Endothelial cell of umbilical vein (primary cell): ENCODE results near the gene TTLL9. TPM values are rescaled to one million over a fixed set of nuclear protein-coding genes. Genes with fewer than 3 reads are reported as not detected.
A peak's percentile ranks its signal among the peaks of the same experiment; 100 is the strongest.

Experiments used
- BruUV-seq: library from RNA; stranded (reverse); fragments of 400-500 nt; replicated peaks from 2 replicates; lab custom pipeline; 2021; lab: Mats Ljungman, UMichigan
- CTCF ChIA-PET: fragments of 300-600, 350-600 bp; sonication (Branson Sonifier 250); formaldehyde crosslinking; loops from one replicate; lab custom pipeline; 2021; ENCODE audit warnings: antibody characterized with exemption, inconsistent platforms; lab: Charles Lee
- POLR2A ChIA-PET: fragments of 300-600, 350-600 bp; sonication (Branson Sonifier 250); formaldehyde crosslinking; loops from one replicate; lab custom pipeline; 2021; ENCODE audit warnings: antibody characterized with exemption, inconsistent platforms; lab: Charles Lee
- DNase-seq: peaks from one replicate; pipeline ENCODE4 v3.0.0-alpha.2; 2011; ENCODE audit warnings: low read depth, low spot score
- FAIRE-seq: peaks from 2 replicates; lab custom pipeline; 2011; peaks lifted over from hg19 to GRCh38; lab: Jason Lieb, UNC
- H2AFZ ChIP-seq: 2 replicates; pipeline ENCODE4 v1.6.0; 2012; ENCODE audit warnings: low read depth, low read length, control low read depth, inconsistent platforms
- H3K27ac ChIP-seq: 2 replicates; pipeline ENCODE4 v1.5.1; 2011; ENCODE audit warnings: low read depth, mild to moderate bottlenecking, control low read depth, low read length, moderate library complexity; ENCODE audit not compliant: insufficient read depth
- H3K27me3 ChIP-seq, 2 experiments: 2 replicates each; pipeline versions ENCODE4 v1.6.0 to v1.6.1; 2011; ENCODE audit warnings: low read length in 2 of 2, mixed read lengths in 1 of 2; ENCODE audit not compliant: control insufficient read depth in 2 of 2, insufficient read depth in 2 of 2
- H3K36me3 ChIP-seq, 2 experiments: 2 replicates in 1 of 2; 3 replicates in 1 of 2; pipeline ENCODE4 v1.5.1; 2011; ENCODE audit warnings: low read length in 2 of 2, mild to moderate bottlenecking in 1 of 2, moderate library complexity in 1 of 2; ENCODE audit not compliant: control insufficient read depth in 2 of 2, insufficient read depth in 2 of 2; ENCODE audit errors: extremely low read depth in 1 of 2
- H3K4me1 ChIP-seq: 3 replicates; pipeline ENCODE4 v1.5.1; 2011; ENCODE audit warnings: mild to moderate bottlenecking, low read length; ENCODE audit not compliant: control insufficient read depth, insufficient read depth; ENCODE audit errors: extremely low read depth
- H3K4me2 ChIP-seq: 2 replicates; pipeline ENCODE4 v1.6.1; 2011; ENCODE audit warnings: low read length, control low read depth, mixed read lengths; ENCODE audit not compliant: insufficient read depth
- H3K4me3 ChIP-seq, 3 experiments: fragments of 200-600 bp in 1 of 3; sonication (generic), shearing (Covaris generic) in 1 of 3; replicated peaks in 1 of 3; 2 replicates each; pipeline ENCODE4 v1.5.1; 2011 to 2016; ENCODE audit warnings: control low read depth in 3 of 3, low read length in 3 of 3, mild to moderate bottlenecking in 2 of 3, inconsistent platforms in 1 of 3, low read depth in 1 of 3, moderate library complexity in 1 of 3; ENCODE audit not compliant: insufficient read depth in 1 of 3
- H3K79me2 ChIP-seq: 2 replicates; pipeline ENCODE4 v1.6.0; 2012; ENCODE audit warnings: low read length, inconsistent platforms; ENCODE audit not compliant: control insufficient read depth, insufficient read depth
- H3K9ac ChIP-seq: replicated peaks from 2 replicates; pipeline ENCODE3; 2011; ENCODE audit warnings: low read length, control low read depth; ENCODE audit not compliant: insufficient read depth; ENCODE audit errors: extremely low read depth
- H3K9me1 ChIP-seq: replicated peaks from 3 replicates; pipeline ENCODE4 v1.6.0; 2011; ENCODE audit warnings: mild to moderate bottlenecking, low read length; ENCODE audit not compliant: control insufficient read depth, insufficient read depth; ENCODE audit errors: extremely low read depth
- H3K9me3 ChIP-seq: replicated peaks from 2 replicates; pipeline ENCODE4 v1.5.1; 2012; ENCODE audit warnings: low read length, inconsistent platforms; ENCODE audit not compliant: control insufficient read depth, insufficient read depth
- H4K20me1 ChIP-seq: replicated peaks from 2 replicates; pipeline ENCODE3; 2011; ENCODE audit warnings: mild to moderate bottlenecking, low read length; ENCODE audit not compliant: control insufficient read depth, insufficient read depth; ENCODE audit errors: extremely low read depth
- FOS ChIP-seq: IDR thresholded peaks from 2 replicates; pipeline ENCODE4 v1.6.1; 2011; ENCODE audit warnings: mild to moderate bottlenecking, low read length, moderate library complexity, borderline replicate concordance; ENCODE audit not compliant: insufficient read depth
- JUN ChIP-seq: IDR thresholded peaks from 2 replicates; pipeline ENCODE4 v1.6.1; 2011; ENCODE audit warnings: borderline replicate concordance, low read depth; ENCODE audit not compliant: insufficient read length, insufficient read depth
- POLR2A ChIP-seq: IDR thresholded peaks from 2 replicates; pipeline ENCODE4 v1.6.1; 2012; ENCODE audit warnings: low read depth, mild to moderate bottlenecking, control low read depth, low read length
- POLR2AphosphoS5 ChIP-seq: IDR thresholded peaks from 2 replicates; pipeline ENCODE4 v1.6.1; 2012; ENCODE audit warnings: low read depth, mild to moderate bottlenecking, control low read depth, low read length, moderate library complexity; ENCODE audit not compliant: insufficient read depth
- dilution Hi-C: fragments of 300-500 bp; cut with MboI; formaldehyde crosslinking; loops from one replicate; pipeline ENCODE4 v1.15.0; 2019; ENCODE audit warnings: low sequenced_read_pairs; ENCODE audit not compliant: extremely low pct_ligation_motif_present
- intact Hi-C: fragments of 100-400 bp; cut with micrococcal nuclease; formaldehyde crosslinking; loops from one replicate; pipeline ENCODE4 v1.10.0; 2022
- polyA plus RNA-seq, 4 experiments: library from polyadenylated mRNA; depleted of rRNA in 3 of 4; stranded (reverse) in 3 of 4; unstranded in 1 of 4; fragments of >200 nt; gene quantifications; 2 replicates each; pipeline versions ENCODE4 v1.2.1 to v1.2.3, GENCODE V29; 2011 to 2012; ENCODE audit warnings: missing spikeins in 1 of 4
- total RNA-seq: library from RNA; stranded (reverse); gene quantifications from 2 replicates; pipeline ENCODE4 v1.2.3, GENCODE V29; 2021
- TF ChIP-seq, protein P1 (sequence below): IDR thresholded peaks from 2 replicates; pipeline ENCODE4 v1.6.1; 2011; ENCODE audit not compliant: insufficient read depth, insufficient read length

Gene TTLL9
- total and polyA plus RNA-seq, 2 donors (not counting 3 experiments of a cell fraction or from before 2014, with no cell fraction given) = 0.03 TPM; not detected in 1

GRCh38 chr20:31988430-31989015 is 118.1 kb downstream of the TTLL9 start:
- ChIA-PET POLR2A (no interaction called here), CTCF (interaction anchor here (1.0 kb wide), 1 partner anchor 42 kb away, joined by 5 read pairs; no protein-coding TSS in a partner anchor)
- H3K36me3 ChIP-seq = no peaks in the 10 kb centered on the region
- peaks cover 5% of the 10 kb centered on the region for H3K4me1 ChIP-seq
- H3K79me2 ChIP-seq = no peaks in the 10 kb centered on the region
- no peak overlapping the region for H3K27ac ChIP-seq
- peaks cover 7 to 14% of the 10 kb centered on the region in 2 experiments for H3K27me3 ChIP-seq
- no peak overlapping the region for H2AFZ ChIP-seq
- DNase-seq (no peak), FAIRE-seq (peak; percentile 26)
- TF ChIP-seq POLR2A (no peak), FOS (peak; percentile 36), POLR2AphosphoS5 (no peak)
- TF ChIP-seq, protein P1, sequence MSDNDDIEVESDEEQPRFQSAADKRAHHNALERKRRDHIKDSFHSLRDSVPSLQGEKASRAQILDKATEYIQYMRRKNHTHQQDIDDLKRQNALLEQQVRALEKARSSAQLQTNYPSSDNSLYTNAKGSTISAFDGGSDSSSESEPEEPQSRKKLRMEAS = no peak
- H3K9ac ChIP-seq = no peak overlapping the region
- H3K9me3 ChIP-seq = no peaks in the 10 kb centered on the region
- dilution Hi-C loops = no loop called here
- H4K20me1 ChIP-seq = no peaks in the 10 kb centered on the region
- BruUV-seq = no TSS peak
- H3K9me1 ChIP-seq = no peaks in the 10 kb centered on the region
- intact Hi-C loops = no loop called here
- H3K4me2 ChIP-seq = no peak overlapping the region
- no peak overlapping the region for H3K4me3 ChIP-seq

DNA sequence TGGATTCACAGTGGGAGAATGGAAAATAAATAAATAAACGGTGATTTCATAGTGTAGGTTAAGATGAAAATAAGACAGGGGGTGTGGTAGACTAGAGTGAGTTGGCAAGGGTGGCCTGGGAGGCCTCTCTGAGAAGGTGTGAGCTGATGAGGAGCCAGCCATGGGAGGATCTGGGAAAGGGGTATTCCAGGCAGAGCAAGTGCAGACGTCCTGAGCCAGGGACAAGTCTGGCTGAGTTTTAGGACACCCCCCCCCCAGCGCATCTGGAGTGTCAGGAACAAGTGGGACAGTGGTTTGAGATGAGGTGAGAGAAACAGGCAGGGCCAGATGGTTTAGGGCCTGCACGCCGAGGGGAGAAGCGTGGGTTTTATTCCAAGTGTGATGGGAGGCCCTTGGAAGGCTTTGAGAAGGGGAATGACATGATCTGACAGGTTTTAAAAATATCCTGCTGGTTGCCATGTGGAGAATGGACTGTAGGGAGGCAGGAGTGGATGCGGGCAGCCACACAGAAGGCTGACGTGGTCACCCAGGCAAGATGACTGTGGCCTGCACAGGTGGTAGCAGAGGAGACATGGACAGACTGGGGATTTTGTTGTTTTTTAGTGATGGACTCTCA is 118.7 kb downstream of the TTLL9 start:
- Histone ChIP-seq H3K4me1 (peaks cover 5% of the 10 kb centered on the region), H2AFZ (no peak overlapping the region), H3K27ac (no peak overlapping the region), H3K9me3 (no peaks in the 10 kb centered on the region), H4K20me1 (no peaks in the 10 kb centered on the region), H3K36me3 (no peaks in the 10 kb centered on the region), H3K4me2 (no peak overlapping the region), H3K9ac (no peak overlapping the region), H3K9me1 (no peaks in the 10 kb centered on the region), H3K4me3 (no peak overlapping the region), H3K27me3 (peaks cover 13 to 20% of the 10 kb centered on the region in 2 experiments), H3K79me2 (no peaks in the 10 kb centered on the region)
- DNase-seq (no peak), FAIRE-seq (no peak)
- TF ChIP-seq JUN = no peak
- TF ChIP-seq, protein P1 = no peak
- intact Hi-C loops = no loop called here
- ChIA-PET POLR2A (no interaction called here), CTCF (no interaction called here)
- no TSS peak for BruUV-seq
- dilution Hi-C loops = no loop called here
